Measurements from ENCODE around the gene YKT6. TPM values are rescaled to one million over a fixed set of nuclear protein-coding genes. Genes with fewer than 3 reads are reported as not detected.
A peak's percentile ranks its signal among the peaks of the same experiment; 100 is the strongest.

The YKT6 gene
- total and polyA plus RNA-seq, 2 experiments from 2014 or later, result 33.5 to 114 TPM

DNA sequence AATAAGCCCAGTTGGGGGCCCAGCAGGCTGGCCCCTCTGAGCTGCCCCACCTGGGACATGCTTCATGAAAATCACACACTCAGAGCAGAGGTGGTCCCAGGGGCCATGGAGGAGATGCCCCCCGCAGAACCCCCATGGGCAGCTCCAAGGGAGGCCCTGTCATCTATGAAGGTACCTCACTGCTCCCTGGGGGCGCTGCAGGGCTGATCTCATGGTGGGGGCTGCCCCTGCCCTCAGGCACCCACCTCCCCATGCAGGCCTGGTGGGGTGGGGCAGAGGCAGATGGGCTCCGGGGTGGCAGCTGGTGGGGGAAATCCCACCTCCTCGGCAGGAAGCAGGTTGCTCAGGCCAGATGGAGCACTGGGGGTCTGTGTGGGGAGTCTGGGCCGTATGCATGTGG lies 60.5 kb downstream of the YKT6 start:
- H3K27me3 ChIP-seq (ENCODE audit: insufficient read depth), result no peaks in the 10 kb centered on the region
- H3K9me2 ChIP-seq (ENCODE audit: insufficient read depth), result no peaks in the 10 kb centered on the region
- DNase-seq (ENCODE audit: low spot score) (no peak), ATAC-seq (no peak)
- Mint-ChIP-seq H3K27ac (no peak overlapping the region), H3K4me3 (no peak overlapping the region), H3K27me3 (ENCODE audit: insufficient read depth, low read depth, poor library complexity) (peaks cover 19% of the 10 kb centered on the region), H3K9me3 (no peaks in the 10 kb centered on the region), H3K4me1 (peaks cover 18% of the 10 kb centered on the region), H3K36me3 (ENCODE audit: low read depth) (no peaks in the 10 kb centered on the region; the same call in 2 of the 3 replicates)
- H3K36me3 ChIP-seq (ENCODE audit: insufficient read depth), result no peaks in the 10 kb centered on the region
- TF ChIP-seq ZNF331 (CRISPR knock-in tag; IDR thresholded peaks at IDR 0.05; ENCODE audit: low read depth) (no peak), POLR2AphosphoS5 (IDR thresholded peaks at IDR 0.05; ENCODE audit: low read depth) (no peak), EZH2 (IDR thresholded peaks at IDR 0.05; ENCODE audit: low read depth, unreplicated experiment) (no peak), JUNB (IDR thresholded peaks at IDR 0.05; ENCODE audit: unreplicated experiment) (no peak), EZH2phosphoT487 (IDR thresholded peaks at IDR 0.05; ENCODE audit: unreplicated experiment) (no peak), STAT1 (IDR thresholded peaks at IDR 0.05; ENCODE audit: unreplicated experiment) (no peak)
- TF ChIP-seq, protein P1, sequence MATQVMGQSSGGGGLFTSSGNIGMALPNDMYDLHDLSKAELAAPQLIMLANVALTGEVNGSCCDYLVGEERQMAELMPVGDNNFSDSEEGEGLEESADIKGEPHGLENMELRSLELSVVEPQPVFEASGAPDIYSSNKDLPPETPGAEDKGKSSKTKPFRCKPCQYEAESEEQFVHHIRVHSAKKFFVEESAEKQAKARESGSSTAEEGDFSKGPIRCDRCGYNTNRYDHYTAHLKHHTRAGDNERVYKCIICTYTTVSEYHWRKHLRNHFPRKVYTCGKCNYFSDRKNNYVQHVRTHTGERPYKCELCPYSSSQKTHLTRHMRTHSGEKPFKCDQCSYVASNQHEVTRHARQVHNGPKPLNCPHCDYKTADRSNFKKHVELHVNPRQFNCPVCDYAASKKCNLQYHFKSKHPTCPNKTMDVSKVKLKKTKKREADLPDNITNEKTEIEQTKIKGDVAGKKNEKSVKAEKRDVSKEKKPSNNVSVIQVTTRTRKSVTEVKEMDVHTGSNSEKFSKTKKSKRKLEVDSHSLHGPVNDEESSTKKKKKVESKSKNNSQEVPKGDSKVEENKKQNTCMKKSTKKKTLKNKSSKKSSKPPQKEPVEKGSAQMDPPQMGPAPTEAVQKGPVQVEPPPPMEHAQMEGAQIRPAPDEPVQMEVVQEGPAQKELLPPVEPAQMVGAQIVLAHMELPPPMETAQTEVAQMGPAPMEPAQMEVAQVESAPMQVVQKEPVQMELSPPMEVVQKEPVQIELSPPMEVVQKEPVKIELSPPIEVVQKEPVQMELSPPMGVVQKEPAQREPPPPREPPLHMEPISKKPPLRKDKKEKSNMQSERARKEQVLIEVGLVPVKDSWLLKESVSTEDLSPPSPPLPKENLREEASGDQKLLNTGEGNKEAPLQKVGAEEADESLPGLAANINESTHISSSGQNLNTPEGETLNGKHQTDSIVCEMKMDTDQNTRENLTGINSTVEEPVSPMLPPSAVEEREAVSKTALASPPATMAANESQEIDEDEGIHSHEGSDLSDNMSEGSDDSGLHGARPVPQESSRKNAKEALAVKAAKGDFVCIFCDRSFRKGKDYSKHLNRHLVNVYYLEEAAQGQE (IDR thresholded peaks at IDR 0.05; ENCODE audit: unreplicated experiment), result no peak
- TF ChIP-seq, protein P2, sequence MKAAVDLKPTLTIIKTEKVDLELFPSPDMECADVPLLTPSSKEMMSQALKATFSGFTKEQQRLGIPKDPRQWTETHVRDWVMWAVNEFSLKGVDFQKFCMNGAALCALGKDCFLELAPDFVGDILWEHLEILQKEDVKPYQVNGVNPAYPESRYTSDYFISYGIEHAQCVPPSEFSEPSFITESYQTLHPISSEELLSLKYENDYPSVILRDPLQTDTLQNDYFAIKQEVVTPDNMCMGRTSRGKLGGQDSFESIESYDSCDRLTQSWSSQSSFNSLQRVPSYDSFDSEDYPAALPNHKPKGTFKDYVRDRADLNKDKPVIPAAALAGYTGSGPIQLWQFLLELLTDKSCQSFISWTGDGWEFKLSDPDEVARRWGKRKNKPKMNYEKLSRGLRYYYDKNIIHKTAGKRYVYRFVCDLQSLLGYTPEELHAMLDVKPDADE (IDR thresholded peaks at IDR 0.05), result no peak
- TF ChIP-seq, protein P3, sequence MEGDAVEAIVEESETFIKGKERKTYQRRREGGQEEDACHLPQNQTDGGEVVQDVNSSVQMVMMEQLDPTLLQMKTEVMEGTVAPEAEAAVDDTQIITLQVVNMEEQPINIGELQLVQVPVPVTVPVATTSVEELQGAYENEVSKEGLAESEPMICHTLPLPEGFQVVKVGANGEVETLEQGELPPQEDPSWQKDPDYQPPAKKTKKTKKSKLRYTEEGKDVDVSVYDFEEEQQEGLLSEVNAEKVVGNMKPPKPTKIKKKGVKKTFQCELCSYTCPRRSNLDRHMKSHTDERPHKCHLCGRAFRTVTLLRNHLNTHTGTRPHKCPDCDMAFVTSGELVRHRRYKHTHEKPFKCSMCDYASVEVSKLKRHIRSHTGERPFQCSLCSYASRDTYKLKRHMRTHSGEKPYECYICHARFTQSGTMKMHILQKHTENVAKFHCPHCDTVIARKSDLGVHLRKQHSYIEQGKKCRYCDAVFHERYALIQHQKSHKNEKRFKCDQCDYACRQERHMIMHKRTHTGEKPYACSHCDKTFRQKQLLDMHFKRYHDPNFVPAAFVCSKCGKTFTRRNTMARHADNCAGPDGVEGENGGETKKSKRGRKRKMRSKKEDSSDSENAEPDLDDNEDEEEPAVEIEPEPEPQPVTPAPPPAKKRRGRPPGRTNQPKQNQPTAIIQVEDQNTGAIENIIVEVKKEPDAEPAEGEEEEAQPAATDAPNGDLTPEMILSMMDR (conservative IDR thresholded peaks at IDR 0.05; ENCODE audit: low read depth in 2 of 2), result no peak
- no peaks in the 10 kb centered on the region; the same call in 1 of the 2 replicates for H4K20me1 ChIP-seq (replicated peaks; ENCODE audit: insufficient read depth)
- no peaks in the 10 kb centered on the region for H3K79me2 ChIP-seq (replicated peaks; ENCODE audit: insufficient read depth)
- H3K4me3 ChIP-seq, result no peak overlapping the region
- H3K27ac ChIP-seq (ENCODE audit: low read depth), result no peak overlapping the region
- no peak overlapping the region for H2AFZ ChIP-seq
- H3K4me2 ChIP-seq, result no peak overlapping the region
- no peaks in the 10 kb centered on the region for H3F3A ChIP-seq (replicated peaks; ENCODE audit: low read depth)
- no peaks in the 10 kb centered on the region for H3K4me1 ChIP-seq (ENCODE audit: insufficient read depth)

DNA sequence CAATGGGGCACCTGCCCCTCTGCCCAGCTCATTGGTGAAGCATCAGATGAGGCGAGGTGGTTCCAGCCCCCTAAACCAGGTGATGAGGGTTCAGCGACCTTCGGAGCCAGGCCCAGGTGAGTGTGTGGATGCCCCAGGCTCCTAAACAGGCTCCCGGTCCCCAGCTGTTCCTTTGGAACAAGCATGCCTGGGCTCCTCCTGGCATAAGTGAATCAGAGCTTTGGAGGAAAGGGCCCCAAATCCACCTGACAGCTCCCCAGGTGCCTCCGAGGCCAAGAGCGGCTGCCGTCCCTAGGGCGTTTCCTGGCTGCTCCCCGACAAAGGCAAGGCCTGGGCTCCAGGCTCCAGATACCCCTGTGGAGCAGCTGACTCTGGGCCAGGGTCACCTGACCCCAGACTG lies 61.3 kb downstream of the YKT6 start:
- Mint-ChIP-seq H3K9me3 (no peaks in the 10 kb centered on the region), H3K4me1 (peaks cover 18% of the 10 kb centered on the region), H3K27me3 (ENCODE audit: insufficient read depth, low read depth, poor library complexity) (peaks cover 19% of the 10 kb centered on the region), H3K27ac (no peak overlapping the region), H3K36me3 (ENCODE audit: low read depth) (no peaks in the 10 kb centered on the region; the same call in 2 of the 3 replicates), H3K4me3 (no peak overlapping the region)
- H3K4me1 ChIP-seq (ENCODE audit: insufficient read depth), result no peaks in the 10 kb centered on the region
- H2AFZ ChIP-seq, result no peak overlapping the region
- H3K27ac ChIP-seq (ENCODE audit: low read depth), result no peak overlapping the region
- TF ChIP-seq ZNF114 (CRISPR knock-in tag; IDR thresholded peaks at IDR 0.05), result no peak
- no peaks in the 10 kb centered on the region for H3K27me3 ChIP-seq (ENCODE audit: insufficient read depth)
- H3K4me2 ChIP-seq, result no peak overlapping the region
- H4K20me1 ChIP-seq (replicated peaks; ENCODE audit: insufficient read depth), result no peaks in the 10 kb centered on the region; the same call in 1 of the 2 replicates
- no peaks in the 10 kb centered on the region for H3K79me2 ChIP-seq (replicated peaks; ENCODE audit: insufficient read depth)
- ATAC-seq, result peak; percentile 21
- DNase-seq (ENCODE audit: low spot score), result no peak
- no peaks in the 10 kb centered on the region for H3F3A ChIP-seq (replicated peaks; ENCODE audit: low read depth)
- H3K4me3 ChIP-seq, result no peak overlapping the region
- no peaks in the 10 kb centered on the region for H3K36me3 ChIP-seq (ENCODE audit: insufficient read depth)
- no peaks in the 10 kb centered on the region for H3K9me2 ChIP-seq (ENCODE audit: insufficient read depth)
